Bronchial epithelial cell (primary cell): ENCODE results near the gene JADE2. TPM values are rescaled to one million over a fixed set of nuclear protein-coding genes. Genes with fewer than 3 reads are reported as not detected.
"Not testable (repeated sequence)": the region's sequence is repeated elsewhere in the genome, so short reads cannot be mapped to it uniquely, and the experiment has no call there.

Experiments used
- DNase-seq: peaks from one replicate; pipeline ENCODE4 v3.0.0-alpha.2; 2010; ENCODE audit warnings: low read depth
- FAIRE-seq: peaks from 2 replicates; lab custom pipeline; 2011; peaks lifted over from hg19 to GRCh38; lab: Jason Lieb, UNC
- H3K27me3 ChIP-seq: 2 replicates; pipeline ENCODE4 v1.5.1; 2011; ENCODE audit warnings: low read length; ENCODE audit not compliant: control insufficient read depth, insufficient read depth
- H3K36me3 ChIP-seq: 2 replicates; pipeline ENCODE4 v1.5.1; 2011; ENCODE audit warnings: low read length; ENCODE audit not compliant: control insufficient read depth, insufficient read depth
- H3K4me3 ChIP-seq: 2 replicates; pipeline ENCODE4 v1.5.1; 2011; ENCODE audit warnings: mild to moderate bottlenecking, low read depth, low read length, control low read depth
- CTCF ChIP-seq: IDR thresholded peaks from 2 replicates; pipeline ENCODE4 v1.5.1; 2011; ENCODE audit warnings: mild to moderate bottlenecking, moderate library complexity, low read length, control low read depth, inconsistent platforms; ENCODE audit not compliant: insufficient read depth, severe bottlenecking
- total RNA-seq: library from RNA; depleted of rRNA; stranded (reverse); fragments of >200 nt; gene quantifications from 2 replicates; pipeline ENCODE4 v1.2.1, GENCODE V29; 2014

JADE2 gene
- total RNA-seq, 1 donor from 2014 or later, result 17.1 TPM

GRCh38 chr5:134555890-134556311 is 30.4 kb downstream of the JADE2 start:
- Histone ChIP-seq H3K27me3 (no peaks in the 10 kb centered on the region), H3K4me3 (no peak overlapping the region), H3K36me3 (peaks cover 23% of the 10 kb centered on the region)
- DNase-seq (peak; percentile 62), FAIRE-seq (no peak)
- TF ChIP-seq CTCF, result no peak

GRCh38 chr5:134556588-134556987 is 31.1 kb downstream of the JADE2 start:
- DNase-seq, H3K4me3 ChIP-seq, H3K27me3 ChIP-seq: not testable (repeated sequence)
- peak; percentile 96 for FAIRE-seq
- H3K36me3 ChIP-seq, result peaks cover 24% of the 10 kb centered on the region

- DNase-seq, result no peak
- no peaks in the 10 kb centered on the region for H3K27me3 ChIP-seq
- FAIRE-seq, result no peak
- no peak overlapping the region for H3K4me3 ChIP-seq
- peaks cover 26% of the 10 kb centered on the region for H3K36me3 ChIP-seq
- no peak for TF ChIP-seq CTCF
Measured at GRCh38 chr5:134556994-134557393, 31.5 kb downstream of the JADE2 start.

- FAIRE-seq (no peak), DNase-seq (no peak)
- H3K4me3 ChIP-seq, result no peak overlapping the region
- H3K27me3 ChIP-seq, result no peaks in the 10 kb centered on the region
- peaks cover 30% of the 10 kb centered on the region for H3K36me3 ChIP-seq
- TF ChIP-seq CTCF, result no peak
Measured at GRCh38 chr5:134559672-134560071, 34.2 kb downstream of the JADE2 start.

- Histone ChIP-seq H3K27me3 (no peaks in the 10 kb centered on the region), H3K36me3 (peaks cover 29% of the 10 kb centered on the region), H3K4me3 (no peak overlapping the region)
- DNase-seq (no peak), FAIRE-seq (no peak)
- TF ChIP-seq CTCF, result no peak
Measured at GRCh38 chr5:134560698-134561097, 35.2 kb downstream of the JADE2 start.

- DNase-seq, result peak; percentile 26
- peak; percentile 38 for TF ChIP-seq CTCF
- FAIRE-seq, result no peak
- H3K36me3 ChIP-seq, result peaks cover 37% of the 10 kb centered on the region
- H3K4me3 ChIP-seq, result no peak overlapping the region
- H3K27me3 ChIP-seq, result no peaks in the 10 kb centered on the region
Measured at GRCh38 chr5:134561871-134562296, 36.4 kb downstream of the JADE2 start.
